ENCODE data around the gene ZNF202. TPM values are rescaled to one million over a fixed set of nuclear protein-coding genes. Genes with fewer than 3 reads are reported as not detected.

Gene ZNF202
- total RNA-seq, 1 experiment from 2014 or later = 14.6 TPM

GRCh38 chr11:123757976-123758375 lies 16.5 kb upstream of the ZNF202 start:
- no peaks in the 10 kb centered on the region; the same call in 1 of the 2 replicates for H3K9me3 ChIP-seq (ENCODE audit: low read length)
- H2AFZ ChIP-seq (ENCODE audit: low read length) = no peak overlapping the region
- no peaks in the 10 kb centered on the region for H3K9me2 ChIP-seq (replicated peaks; ENCODE audit: low read length)
- no peak for DNase-seq
- H3K36me3 ChIP-seq (ENCODE audit: low read depth, low read length) = no peaks in the 10 kb centered on the region
- no TSS peak for BruUV-seq (replicated peaks)
- TF ChIP-seq CTCF (conservative IDR thresholded peaks at IDR 0.05; ENCODE audit: low read depth, low read length) = no peak
- H3F3A ChIP-seq (ENCODE audit: low read length, unreplicated experiment) = no peaks in the 10 kb centered on the region
- ChIA-PET CTCF (no interaction called here), POLR2A (ENCODE audit: unreplicated experiment) (no interaction called here)
- no peak overlapping the region for H3K9ac ChIP-seq (ENCODE audit: low read length)
- H3K4me3 ChIP-seq (ENCODE audit: low read length) = no peak overlapping the region
- no peak overlapping the region for H3K4me2 ChIP-seq (ENCODE audit: low read length)
- no peaks in the 10 kb centered on the region for H3K4me1 ChIP-seq (ENCODE audit: insufficient read depth, low read length)
- no peak overlapping the region for H3K27ac ChIP-seq (ENCODE audit: low read length)
- no peaks in the 10 kb centered on the region for H4K20me1 ChIP-seq (ENCODE audit: low read length)
- H3K27me3 ChIP-seq (ENCODE audit: low read length) = peaks cover 72% of the 10 kb centered on the region
- intact Hi-C loops (cut with micrococcal nuclease) = no loop called here
- no peaks in the 10 kb centered on the region for H3K79me2 ChIP-seq (ENCODE audit: low read length)
- no peak for ATAC-seq

- no TSS peak for BruUV-seq (replicated peaks)
- H2AFZ ChIP-seq (ENCODE audit: low read length) = no peak overlapping the region
- H3K4me2 ChIP-seq (ENCODE audit: low read length) = no peak overlapping the region
- TF ChIP-seq CTCF (conservative IDR thresholded peaks at IDR 0.05; ENCODE audit: low read depth, low read length) (no peak), EZH2phosphoT487 (IDR thresholded peaks at IDR 0.05; ENCODE audit: borderline replicate concordance, low read length) (no peak), EZH2 (IDR thresholded peaks at IDR 0.05; ENCODE audit: low read length, unreplicated experiment) (no peak)
- no peak overlapping the region for H3K27ac ChIP-seq (ENCODE audit: low read length)
- H4K20me1 ChIP-seq (ENCODE audit: low read length) = no peaks in the 10 kb centered on the region
- H3K9me2 ChIP-seq (replicated peaks; ENCODE audit: low read length) = no peaks in the 10 kb centered on the region
- intact Hi-C loops (cut with micrococcal nuclease) = no loop called here
- H3F3A ChIP-seq (ENCODE audit: low read length, unreplicated experiment) = no peaks in the 10 kb centered on the region
- H3K79me2 ChIP-seq (ENCODE audit: low read length) = no peaks in the 10 kb centered on the region
- POLR2A ChIA-PET (ENCODE audit: unreplicated experiment) = interaction anchor here (0.6 kb wide), 1 partner anchor 1228 kb away, joined by 6 read pairs; no protein-coding TSS in a partner anchor
- DNase-seq = no peak
- no peak overlapping the region for H3K9ac ChIP-seq (ENCODE audit: low read length)
- CTCF ChIA-PET = no interaction called here
- no peaks in the 10 kb centered on the region for H3K9me3 ChIP-seq (ENCODE audit: low read length)
- H3K27me3 ChIP-seq (ENCODE audit: low read length) = peaks cover 87% of the 10 kb centered on the region
- no peak overlapping the region for H3K4me3 ChIP-seq (ENCODE audit: low read length)
- H3K4me1 ChIP-seq (ENCODE audit: insufficient read depth, low read length) = no peaks in the 10 kb centered on the region
- no peaks in the 10 kb centered on the region for H3K36me3 ChIP-seq (ENCODE audit: low read depth, low read length)
- ATAC-seq = no peak
Observed at GRCh38 chr11:123755813-123756212, 14.4 kb upstream of the ZNF202 start.

- TF ChIP-seq CTCF (conservative IDR thresholded peaks at IDR 0.05; ENCODE audit: low read depth, low read length) (no peak), EZH2phosphoT487 (IDR thresholded peaks at IDR 0.05; ENCODE audit: borderline replicate concordance, low read length) (no peak), EZH2 (IDR thresholded peaks at IDR 0.05; ENCODE audit: low read length, unreplicated experiment) (no peak)
- ChIA-PET CTCF (no interaction called here), POLR2A (ENCODE audit: unreplicated experiment) (no interaction called here)
- intact Hi-C loops (cut with micrococcal nuclease) = no loop called here
- Histone ChIP-seq H3K79me2 (ENCODE audit: low read length) (no peaks in the 10 kb centered on the region), H2AFZ (ENCODE audit: low read length) (no peak overlapping the region), H4K20me1 (ENCODE audit: low read length) (no peaks in the 10 kb centered on the region), H3K27ac (ENCODE audit: low read length) (no peak overlapping the region), H3K36me3 (ENCODE audit: low read depth, low read length) (no peaks in the 10 kb centered on the region), H3K4me1 (ENCODE audit: insufficient read depth, low read length) (no peaks in the 10 kb centered on the region), H3F3A (ENCODE audit: low read length, unreplicated experiment) (no peaks in the 10 kb centered on the region), H3K4me2 (ENCODE audit: low read length) (no peak overlapping the region), H3K27me3 (ENCODE audit: low read length) (peaks cover 88% of the 10 kb centered on the region), H3K4me3 (ENCODE audit: low read length) (no peak overlapping the region), H3K9me3 (ENCODE audit: low read length) (no peaks in the 10 kb centered on the region), H3K9me2 (replicated peaks; ENCODE audit: low read length) (no peaks in the 10 kb centered on the region), H3K9ac (ENCODE audit: low read length) (no peak overlapping the region)
- DNase-seq (no peak), ATAC-seq (no peak)
- no TSS peak for BruUV-seq (replicated peaks)
Observed at GRCh38 chr11:123755344-123755743, 13.9 kb upstream of the ZNF202 start.
